Activated CD4-positive, alpha-beta T cell treated with anti-CD3 and anti-CD28 coated beads, Interleukin-2, amount 50 U/mL, for 4 hours (primary cell): Measurements from ENCODE around the gene EHD2.
"Not testable (repeated sequence)": the region's sequence is repeated elsewhere in the genome, so short reads cannot be mapped to it uniquely, and the experiment has no call there.

Experiments
- DNase-seq, 2 experiments: peaks; one replicate each; pipeline ENCODE4 v3.0.0-alpha.2; 2020

Gene EHD2

GRCh38 chr19:47713046-47714021, at the start of gene EHD2:
Gene EHD2 (plus strand): TSS chr19:47713422. CDS start chr19:47716613, 3,191 bp downstream.
- DNase-seq: peak in 1 of 2 experiments; percentile 24

- DNase-seq: no peak
Measured at GRCh38 chr19:47663435-47663910, 49.7 kb upstream of the EHD2 start.

- DNase-seq: no peak
Measured at GRCh38 chr19:47663911-47664771, 49.1 kb upstream of the EHD2 start.

GRCh38 chr19:47668556-47668955, 44.7 kb upstream of the EHD2 start:
- not testable (repeated sequence) for DNase-seq

GRCh38 chr19:47670736-47671135, 42.5 kb upstream of the EHD2 start:
- no peak for DNase-seq

- DNase-seq: no peak
Measured at GRCh38 chr19:47671499-47671898, 41.7 kb upstream of the EHD2 start.

- DNase-seq: no peak
Measured at GRCh38 chr19:47673426-47673825, 39.8 kb upstream of the EHD2 start.

GRCh38 chr19:47674548-47674947, 38.7 kb upstream of the EHD2 start:
- no peak for DNase-seq

GRCh38 chr19:47675271-47675670, 38.0 kb upstream of the EHD2 start:
- no peak for DNase-seq

- no peak for DNase-seq
Measured at GRCh38 chr19:47675859-47676258, 37.4 kb upstream of the EHD2 start.

GRCh38 chr19:47676811-47677210, 36.4 kb upstream of the EHD2 start:
- no peak for DNase-seq

GRCh38 chr19:47679251-47679900, 33.8 kb upstream of the EHD2 start:
- no peak for DNase-seq

- no peak for DNase-seq
Measured at GRCh38 chr19:47679922-47680857, 33.0 kb upstream of the EHD2 start.

- DNase-seq: no peak
Measured at GRCh38 chr19:47680858-47681332, 32.3 kb upstream of the EHD2 start.

GRCh38 chr19:47681388-47681787, 31.8 kb upstream of the EHD2 start:
- DNase-seq: no peak

- DNase-seq: no peak
Measured at GRCh38 chr19:47681936-47682335, 31.3 kb upstream of the EHD2 start.

- no peak for DNase-seq
Measured at GRCh38 chr19:47682939-47683338, 30.3 kb upstream of the EHD2 start.

GRCh38 chr19:47686679-47687450, 26.4 kb upstream of the EHD2 start:
- no peak for DNase-seq

GRCh38 chr19:47687906-47688305, 25.3 kb upstream of the EHD2 start:
- DNase-seq: no peak

GRCh38 chr19:47691090-47691489, 22.1 kb upstream of the EHD2 start:
- DNase-seq: no peak

GRCh38 chr19:47691782-47692181, 21.4 kb upstream of the EHD2 start:
- no peak for DNase-seq
